Calu3 (cell line): ENCODE measurements around the gene RNF214. TPM values are rescaled to one million over a fixed set of nuclear protein-coding genes. Genes with fewer than 3 reads are reported as not detected.

ENCODE experiments used
- BruUV-seq: library from RNA; stranded (reverse); fragments of 400-500 nt; replicated peaks from 2 replicates; lab custom pipeline; 2021; lab: Mats Ljungman, UMichigan
- CTCF ChIA-PET: fragments of 300-600 bp; sonication (Branson Sonifier 250); formaldehyde crosslinking; loops from one replicate; lab custom pipeline; 2022; ENCODE audit warnings: antibody characterized with exemption; lab: Charles Lee
- DNase-seq: peaks from one replicate; pipeline ENCODE4 v3.0.0; 2022
- H3K27ac Mint-ChIP-seq: one replicate; pipeline ENCODE4 v1.8.0; 2022; ENCODE audit warnings: mixed read lengths; ENCODE audit not compliant: unreplicated experiment
- H3K27me3 Mint-ChIP-seq: one replicate; pipeline ENCODE4 v1.8.0; 2022; ENCODE audit warnings: mixed read lengths; ENCODE audit not compliant: unreplicated experiment
- H3K36me3 Mint-ChIP-seq: one replicate; pipeline ENCODE4 v1.8.0; 2022; ENCODE audit warnings: mild to moderate bottlenecking, moderate library complexity, mixed read lengths; ENCODE audit not compliant: insufficient read depth, unreplicated experiment
- H3K4me1 Mint-ChIP-seq: one replicate; pipeline ENCODE4 v1.8.0; 2022; ENCODE audit warnings: mild to moderate bottlenecking, low read depth, mixed read lengths; ENCODE audit not compliant: unreplicated experiment
- H3K4me3 Mint-ChIP-seq: one replicate; pipeline ENCODE4 v1.8.0; 2022; ENCODE audit warnings: mild to moderate bottlenecking, low read depth, moderate library complexity, mixed read lengths; ENCODE audit not compliant: unreplicated experiment
- H3K9me3 Mint-ChIP-seq: one replicate; pipeline ENCODE4 v1.8.0; 2022; ENCODE audit warnings: low read depth, mixed read lengths; ENCODE audit not compliant: unreplicated experiment
- CTCF ChIP-seq: fragments of 200-600 bp; IDR thresholded peaks from one replicate; pipeline ENCODE4 v1.8.0; 2022; ENCODE audit warnings: antibody characterized with exemption; ENCODE audit not compliant: unreplicated experiment
- intact Hi-C: fragments of 100-400 bp; cut with micrococcal nuclease; formaldehyde crosslinking; loops from one replicate; pipeline ENCODE4 v1.10.0; 2022; ENCODE audit not compliant: unreplicated experiment
- total RNA-seq: library from RNA; stranded (reverse); gene quantifications from 2 replicates; pipeline ENCODE4 v1.2.3, GENCODE V29; 2022

Gene RNF214
- total RNA-seq, 1 experiment from 2014 or later = 19.2 TPM

GRCh38 chr11:117220568-117220967, 11.9 kb upstream of the RNF214 start:
- CTCF ChIA-PET = no interaction called here
- intact Hi-C loops = no loop called here
- H3K9me3 Mint-ChIP-seq = no peaks in the 10 kb centered on the region

GRCh38 chr11:117220999-117221774, 11.3 kb upstream of the RNF214 start:
- H3K4me3 Mint-ChIP-seq = no peak overlapping the region
- H3K27ac Mint-ChIP-seq = no peak overlapping the region
- no peak for DNase-seq
- CTCF ChIA-PET = no interaction called here
- no peak for TF ChIP-seq CTCF
- BruUV-seq = no TSS peak
- intact Hi-C loops = no loop called here
- H3K4me1 Mint-ChIP-seq = no peaks in the 10 kb centered on the region
- H3K9me3 Mint-ChIP-seq = no peaks in the 10 kb centered on the region
- H3K27me3 Mint-ChIP-seq = no peaks in the 10 kb centered on the region
- H3K36me3 Mint-ChIP-seq = peaks cover 26% of the 10 kb centered on the region

More at GRCh38 chr11:117220568-117220967, 11.9 kb upstream of the RNF214 start:
- no peaks in the 10 kb centered on the region for H3K27me3 Mint-ChIP-seq
- no peak for TF ChIP-seq CTCF
- DNase-seq = no peak
- H3K27ac Mint-ChIP-seq = no peak overlapping the region
- peaks cover 24% of the 10 kb centered on the region for H3K36me3 Mint-ChIP-seq
- no peak overlapping the region for H3K4me3 Mint-ChIP-seq
- BruUV-seq = no TSS peak
- no peaks in the 10 kb centered on the region for H3K4me1 Mint-ChIP-seq

GRCh38 chr11:117221775-117222517, 10.5 kb upstream of the RNF214 start:
- no peak overlapping the region for H3K27ac Mint-ChIP-seq
- CTCF ChIA-PET = no interaction called here
- no peak for DNase-seq

More at GRCh38 chr11:117221775-117222517, 10.5 kb upstream of the RNF214 start:
- TF ChIP-seq CTCF = no peak
- no peak overlapping the region for H3K4me3 Mint-ChIP-seq
- H3K4me1 Mint-ChIP-seq = no peaks in the 10 kb centered on the region
- no peaks in the 10 kb centered on the region for H3K9me3 Mint-ChIP-seq
- BruUV-seq = no TSS peak
- H3K27me3 Mint-ChIP-seq = no peaks in the 10 kb centered on the region
- peaks cover 34% of the 10 kb centered on the region for H3K36me3 Mint-ChIP-seq
- intact Hi-C loops = no loop called here
